Transverse colon (tissue), 4 donors: Measurements from ENCODE around the gene NACAD. TPM values are rescaled to one million over a fixed set of nuclear protein-coding genes. Genes with fewer than 3 reads are reported as not detected.

Experiments used
- DNase-seq: peaks from one replicate; pipeline ENCODE4 v3.0.0-alpha.2; 2019
- H3K27ac ChIP-seq, 4 donors: fragments of 200-600 bp; sonication (generic); 2 replicates each; pipeline ENCODE4 v1.5.1; 2016 to 2018; ENCODE audit warnings: inconsistent platforms in 4 of 4
- H3K27me3 ChIP-seq: fragments of 200-600 bp; sonication (generic); 2 replicates; pipeline ENCODE4 v1.5.1; 2017; ENCODE audit warnings: inconsistent platforms
- H3K36me3 ChIP-seq, 4 donors: fragments of 200-600 bp; sonication (generic); 2 replicates each; pipeline ENCODE4 v1.5.1; 2017 to 2019; ENCODE audit warnings: inconsistent platforms in 4 of 4
- H3K4me1 ChIP-seq, 4 donors: fragments of 200-600 bp; sonication (generic); 2 replicates each; pipeline ENCODE4 v1.5.1; 2017 to 2020; ENCODE audit warnings: inconsistent platforms in 4 of 4
- H3K4me3 ChIP-seq, 4 donors: fragments of 200-600 bp; sonication (generic); 1 replicate in 1 of 4; 2 replicates in 3 of 4; pipeline versions ENCODE4 v1.5.1 to v1.6.1; 2017 to 2019; ENCODE audit warnings: inconsistent platforms in 4 of 4
- H3K9me3 ChIP-seq, 2 donors: fragments of 200-600 bp; sonication (generic); 2 replicates each; pipeline ENCODE4 v1.5.1; 2017 to 2019; ENCODE audit warnings: inconsistent platforms in 2 of 2
- EP300 ChIP-seq: sonication (generic); formaldehyde crosslinking; IDR thresholded peaks from one replicate; pipeline ENCODE4 v1.6.1; 2017; ENCODE audit warnings: antibody characterized with exemption, low read depth
- POLR2A ChIP-seq: fragments of 450-650 bp; IDR thresholded peaks from one replicate; pipeline ENCODE4 v1.6.1; 2016; ENCODE audit warnings: antibody characterized with exemption, mild to moderate bottlenecking, moderate library complexity
- POLR2AphosphoS5 ChIP-seq, 3 donors: sonication (generic); formaldehyde crosslinking; IDR thresholded peaks; one replicate each; pipeline ENCODE4 v1.6.1; 2016; ENCODE audit warnings: antibody characterized with exemption in 3 of 3
- WGBS, 2 donors: methylation state at CpG; one replicate each; pipeline ENCODE4 v1.1.5; 2018; ENCODE audit warnings: low coverage in 1 of 2; 5-methylcytosine and 5-hydroxymethylcytosine counted together
- in situ Hi-C, 4 donors: fragments of 200-750 bp; cut with MboI; loops; one replicate each; pipeline versions ENCODE4 v1.15.0 to v1.15.1; 2017; ENCODE audit warnings: low sequenced_read_pairs in 3 of 4, low pct_ligation_motif_present in 1 of 4, low pct_unique_long_range_greater_than_20kb in 1 of 4
- intact Hi-C: fragments of 100-400 bp; cut with DNase I; formaldehyde crosslinking; loops from one replicate; pipeline ENCODE4 v1.15.1; 2023; ENCODE audit warnings: low total_unique reads
- total RNA-seq, 4 donors: library from RNA; depleted of rRNA; stranded (reverse); fragments of >200 nt; gene quantifications; one replicate each; pipeline ENCODE4 v1.1.0, GENCODE V29; 2016
- TF ChIP-seq, protein P1 (sequence below), 5 experiments: fragments of 200-600 bp in 3 of 5; fragments of 450-650 bp in 2 of 5; sonication (generic) in 3 of 5; IDR thresholded peaks; 1 replicate in 2 of 5; 2 replicates in 3 of 5; pipeline ENCODE4 v1.5.1; 2016 to 2017; ENCODE audit warnings: antibody characterized with exemption in 5 of 5, inconsistent platforms in 3 of 5, mild to moderate bottlenecking in 2 of 5, moderate library complexity in 1 of 5

The NACAD gene
- total RNA-seq, 4 donors from 2014 or later, result 1.1 to 5.2 (median 2.0) TPM

- in situ Hi-C loops, result no loop called here
- DNase-seq, result no peak
- TF ChIP-seq EP300, result no peak
- TF ChIP-seq, protein P1, sequence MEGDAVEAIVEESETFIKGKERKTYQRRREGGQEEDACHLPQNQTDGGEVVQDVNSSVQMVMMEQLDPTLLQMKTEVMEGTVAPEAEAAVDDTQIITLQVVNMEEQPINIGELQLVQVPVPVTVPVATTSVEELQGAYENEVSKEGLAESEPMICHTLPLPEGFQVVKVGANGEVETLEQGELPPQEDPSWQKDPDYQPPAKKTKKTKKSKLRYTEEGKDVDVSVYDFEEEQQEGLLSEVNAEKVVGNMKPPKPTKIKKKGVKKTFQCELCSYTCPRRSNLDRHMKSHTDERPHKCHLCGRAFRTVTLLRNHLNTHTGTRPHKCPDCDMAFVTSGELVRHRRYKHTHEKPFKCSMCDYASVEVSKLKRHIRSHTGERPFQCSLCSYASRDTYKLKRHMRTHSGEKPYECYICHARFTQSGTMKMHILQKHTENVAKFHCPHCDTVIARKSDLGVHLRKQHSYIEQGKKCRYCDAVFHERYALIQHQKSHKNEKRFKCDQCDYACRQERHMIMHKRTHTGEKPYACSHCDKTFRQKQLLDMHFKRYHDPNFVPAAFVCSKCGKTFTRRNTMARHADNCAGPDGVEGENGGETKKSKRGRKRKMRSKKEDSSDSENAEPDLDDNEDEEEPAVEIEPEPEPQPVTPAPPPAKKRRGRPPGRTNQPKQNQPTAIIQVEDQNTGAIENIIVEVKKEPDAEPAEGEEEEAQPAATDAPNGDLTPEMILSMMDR (IDR thresholded peaks at IDR 0.05), result no peak
- no peak for TF ChIP-seq POLR2AphosphoS5 (IDR thresholded peaks at IDR 0.05)
- no peak for TF ChIP-seq POLR2A
- Histone ChIP-seq H3K36me3 (peaks cover 0 to 9% (median 4%) of the 10 kb centered on the region in 4 donors), H3K27ac (no peak overlapping the region), H3K27me3 (no peaks in the 10 kb centered on the region), H3K9me3 (no peaks in the 10 kb centered on the region), H3K4me1 (no peaks in the 10 kb centered on the region), H3K4me3 (no peak overlapping the region)
- intact Hi-C loops, result no loop called here
- WGBS, 2 donors, result 78 to 85% methylated on average over 4 to 17 of the region's 17 CpGs
These were observed 8.4 kb downstream of the NACAD start for GRCh38 chr7:45080265-45080957.

DNA sequence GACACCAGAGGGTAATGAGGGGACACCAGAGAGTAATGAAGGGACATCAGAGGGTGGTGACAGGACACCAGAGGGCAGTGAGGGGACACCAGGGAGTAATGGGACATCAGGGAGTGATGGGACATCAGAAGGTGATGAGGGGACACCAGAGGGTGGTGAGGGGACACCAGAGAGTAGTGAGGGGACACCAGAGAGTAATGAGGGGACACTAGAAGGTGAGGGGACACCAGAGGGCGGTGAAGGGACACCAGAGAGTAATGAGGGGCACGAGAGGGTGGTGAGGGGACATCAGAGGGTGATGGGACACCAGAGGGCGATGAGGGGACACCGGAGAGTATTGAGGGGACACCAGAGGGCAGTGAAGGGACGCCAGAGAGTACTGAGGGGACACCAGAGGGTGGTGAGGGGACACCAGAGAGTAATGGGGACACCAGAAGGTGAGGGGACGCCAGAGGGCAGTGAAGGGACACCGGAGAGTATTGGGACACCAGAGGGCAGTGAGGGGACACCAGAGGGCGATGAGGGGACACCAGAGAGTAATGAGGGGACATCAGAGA lies 10.6 kb downstream of the NACAD start:
- Histone ChIP-seq H3K27me3 (no peaks in the 10 kb centered on the region), H3K9me3 (no peaks in the 10 kb centered on the region), H3K27ac (no peak overlapping the region), H3K36me3 (peaks cover 0 to 18% (median 8%) of the 10 kb centered on the region in 4 donors), H3K4me3 (no peak overlapping the region), H3K4me1 (no peaks in the 10 kb centered on the region)
- no peak for TF ChIP-seq POLR2AphosphoS5 (IDR thresholded peaks at IDR 0.05)
- DNase-seq, result no peak
- WGBS, 2 donors, result 78 to 80% methylated on average over 6 to 8 of the region's 8 CpGs
- intact Hi-C loops, result no loop called here
- in situ Hi-C loops, result no loop called here

- intact Hi-C loops, result no loop called here
- 96% methylated on average over 9 of the region's 9 CpGs; no CpG with 5 or more reads in 1 of the 2 donors for WGBS, 2 donors
- no peaks in the 10 kb centered on the region for H3K27me3 ChIP-seq
- TF ChIP-seq, protein P1 (IDR thresholded peaks at IDR 0.05), result no peak
- TF ChIP-seq POLR2AphosphoS5 (IDR thresholded peaks at IDR 0.05) (no peak), POLR2A (no peak)
- no peaks in the 10 kb centered on the region for H3K9me3 ChIP-seq
- DNase-seq, result no peak
- H3K36me3 ChIP-seq, result peaks cover 0 to 18% (median 8%) of the 10 kb centered on the region in 4 donors
- in situ Hi-C loops, result no loop called here
- no peaks in the 10 kb centered on the region for H3K4me1 ChIP-seq
- no peak overlapping the region for H3K27ac ChIP-seq
- H3K4me3 ChIP-seq, result no peak overlapping the region
These were observed 11.2 kb downstream of the NACAD start for GRCh38 chr7:45077579-45077978.

- no peak for DNase-seq
- Histone ChIP-seq H3K27me3 (no peaks in the 10 kb centered on the region), H3K27ac (no peak overlapping the region), H3K4me3 (no peak overlapping the region), H3K9me3 (no peaks in the 10 kb centered on the region), H3K36me3 (peaks cover 0 to 18% (median 9%) of the 10 kb centered on the region in 4 donors), H3K4me1 (no peaks in the 10 kb centered on the region)
- TF ChIP-seq POLR2AphosphoS5 (IDR thresholded peaks at IDR 0.05), result no peak
- TF ChIP-seq, protein P1 (IDR thresholded peaks at IDR 0.05), result no peak
- no peak for TF ChIP-seq POLR2A
- no peak for TF ChIP-seq EP300
- 93% methylated on average over 2 of the region's 5 CpGs; no CpG with 5 or more reads in 1 of the 2 donors for WGBS, 2 donors
- in situ Hi-C loops, result no loop called here
- intact Hi-C loops, result no loop called here
These were observed 11.8 kb downstream of the NACAD start for GRCh38 chr7:45076946-45077345.
